Esophagus mucosa (tissue), 1 donor: Measurements from ENCODE around the gene CFAP74. TPM values are rescaled to one million over a fixed set of nuclear protein-coding genes. Genes with fewer than 3 reads are reported as not detected.

Experiments
- ATAC-seq: fragments of 200-7000 bp; cut with Tn5 transposase; one replicate; pipeline ENCODE4 v1.9.1; 2020
- total RNA-seq: library from RNA; stranded (reverse); gene quantifications from one replicate; pipeline ENCODE4 v1.2.4, GENCODE V29; 2023
- donor health status: DM: yes; HTN: yes; CAD: no.

Gene CFAP74
- total RNA-seq, 1 donor from 2014 or later, result not detected

DNA sequence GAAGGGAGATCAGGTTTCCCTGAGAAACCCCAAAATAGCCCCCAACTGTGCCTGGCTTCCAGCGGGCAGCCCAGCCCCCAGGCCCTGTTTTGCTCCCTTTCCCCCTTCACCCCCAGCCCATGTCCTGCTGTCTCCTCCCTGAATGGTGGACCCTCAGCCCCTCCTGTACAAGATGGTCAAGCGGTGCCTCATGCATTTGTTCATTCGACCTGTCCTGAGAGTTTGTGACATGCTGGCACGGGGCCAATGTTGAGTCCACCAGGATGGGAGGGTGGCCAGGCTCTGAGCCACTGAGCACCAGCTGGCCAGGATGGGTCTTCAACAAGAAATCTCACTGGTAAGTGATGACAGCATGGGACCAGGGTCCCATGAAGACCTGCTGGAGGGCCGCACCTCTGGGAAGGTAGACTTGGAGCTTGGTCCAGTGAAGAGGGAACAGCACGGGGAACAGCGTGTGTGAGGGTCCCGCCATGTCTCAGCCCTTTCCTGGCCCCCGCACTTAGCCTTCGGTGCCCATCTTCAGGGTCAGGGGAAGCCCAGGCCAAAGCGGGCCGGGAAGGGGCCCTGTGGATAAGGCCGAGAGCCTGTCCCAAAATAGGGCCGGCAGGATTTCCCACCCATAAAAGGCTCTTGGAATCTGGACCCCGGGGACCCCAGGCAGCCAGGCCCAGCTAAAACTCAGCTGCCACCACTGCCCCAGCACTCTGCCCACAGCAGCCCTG is 88.5 kb downstream of the CFAP74 start, which contains the start of gene CALML6:
TSS of gene CALML6 (plus strand) at position 290 of the 722 bp plus-strand sequence. CDS start at position 311, 21 bp downstream.
- no peak for ATAC-seq

DNA sequence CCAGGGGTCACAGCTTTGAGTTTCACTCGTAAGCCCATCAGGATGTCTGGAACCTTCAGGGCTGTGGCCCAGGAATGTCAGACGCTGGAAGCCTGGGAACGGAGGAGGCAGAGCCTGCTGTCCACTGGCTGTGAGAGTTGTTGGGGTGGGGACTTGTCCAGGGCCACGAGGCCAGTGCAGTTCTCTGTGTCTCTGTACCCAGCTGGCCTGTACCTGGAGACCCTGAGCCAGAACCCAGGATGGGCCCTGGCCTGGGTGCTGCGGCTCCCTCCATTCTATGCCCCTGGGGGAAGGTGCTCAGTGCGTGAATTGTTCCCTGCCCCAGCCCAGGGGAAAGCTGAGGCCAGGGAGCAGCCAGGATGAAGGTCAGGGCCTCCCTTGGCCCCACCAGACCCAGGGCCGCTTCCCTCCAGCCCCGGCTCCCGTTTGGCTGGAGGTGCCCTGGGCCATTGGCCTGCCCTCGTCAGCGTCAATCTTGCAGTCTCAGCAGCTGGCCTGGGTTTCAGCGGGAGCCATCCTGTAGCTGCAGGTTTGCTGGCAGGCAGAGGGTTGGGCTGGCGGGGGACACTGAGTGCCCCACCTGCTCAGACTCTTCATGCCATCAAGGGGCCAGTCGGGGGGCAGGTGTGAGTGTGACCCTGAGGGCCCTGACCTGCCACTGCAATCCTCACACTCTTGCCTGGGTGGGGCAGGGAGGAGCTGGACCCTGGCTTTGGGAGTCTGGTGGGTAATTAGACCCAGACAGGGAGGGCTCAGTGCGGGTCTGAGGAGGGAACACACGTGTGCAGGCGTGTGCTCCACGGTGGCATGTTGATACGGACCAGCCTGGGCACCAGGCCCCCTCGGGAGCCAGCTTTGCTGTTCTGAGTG is 89.2 kb downstream of the CFAP74 start:
- ATAC-seq, result no peak

DNA sequence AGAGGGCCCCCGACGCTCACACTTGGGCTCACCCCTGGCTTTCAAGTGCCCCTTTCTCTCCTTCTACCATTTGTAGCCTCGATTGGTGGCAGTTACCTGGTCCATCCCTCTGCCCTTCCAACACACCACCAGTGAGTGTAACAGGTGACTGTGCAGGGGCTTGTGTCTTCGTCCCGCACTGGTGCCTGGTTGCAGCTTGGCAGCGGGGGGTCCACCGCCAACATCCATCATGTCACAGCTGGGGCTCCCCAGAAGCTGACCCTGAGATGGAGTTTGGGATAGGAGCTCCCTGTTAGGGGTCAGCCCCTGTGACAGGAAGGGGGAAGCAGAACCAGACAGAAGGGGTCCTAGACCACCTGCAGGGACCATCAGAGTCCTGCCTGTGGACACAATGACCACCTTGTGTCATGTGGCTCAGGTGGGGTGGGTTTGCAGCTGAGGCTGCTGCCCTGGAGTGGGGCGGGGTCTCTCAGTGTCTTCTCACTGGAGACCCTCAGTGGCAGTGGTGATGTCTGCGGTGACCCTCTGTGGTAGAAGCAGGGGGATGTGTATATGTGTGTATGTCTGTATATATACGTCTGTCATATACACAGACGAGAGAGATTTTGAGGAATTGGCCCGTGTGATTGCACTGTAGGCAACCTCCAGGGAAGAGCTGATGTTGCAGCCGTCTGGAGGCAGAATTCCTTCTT is 92.1 kb downstream of the CFAP74 start:
- ATAC-seq, result no peak

DNA sequence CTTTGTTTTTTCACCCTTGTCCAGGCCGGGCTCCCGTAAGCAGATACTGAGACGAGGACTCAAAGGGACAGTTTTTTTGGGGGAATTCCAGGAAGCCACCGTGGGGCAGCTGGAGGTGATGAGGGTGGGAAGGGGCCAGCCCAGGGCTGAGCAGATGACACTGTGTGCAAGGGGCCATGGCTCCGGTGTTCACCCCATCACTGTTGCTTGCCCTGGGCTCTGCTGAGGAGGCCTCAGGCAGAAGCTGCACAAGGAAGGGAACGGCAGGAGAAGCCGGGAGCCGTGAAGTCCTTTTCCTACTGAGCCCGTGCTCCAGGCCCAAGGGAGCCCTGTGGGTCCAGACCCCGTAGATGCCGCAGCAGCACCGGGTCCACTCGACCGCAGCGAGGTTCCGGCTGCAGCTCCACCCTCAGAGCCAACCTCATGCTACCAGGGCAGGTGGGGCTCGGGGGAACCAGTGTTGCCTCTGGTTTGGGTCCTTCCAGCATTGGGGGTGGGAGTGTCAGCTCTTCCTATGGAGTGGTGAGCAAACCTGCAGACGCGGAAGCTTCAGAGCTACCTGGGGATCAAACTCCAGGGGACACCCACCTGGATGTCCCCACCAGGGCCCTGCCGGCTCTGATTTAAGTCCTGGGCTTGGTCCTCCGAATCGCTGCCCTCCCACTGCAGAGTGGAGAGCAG is 92.8 kb downstream of the CFAP74 start:
- ATAC-seq, result no peak

DNA sequence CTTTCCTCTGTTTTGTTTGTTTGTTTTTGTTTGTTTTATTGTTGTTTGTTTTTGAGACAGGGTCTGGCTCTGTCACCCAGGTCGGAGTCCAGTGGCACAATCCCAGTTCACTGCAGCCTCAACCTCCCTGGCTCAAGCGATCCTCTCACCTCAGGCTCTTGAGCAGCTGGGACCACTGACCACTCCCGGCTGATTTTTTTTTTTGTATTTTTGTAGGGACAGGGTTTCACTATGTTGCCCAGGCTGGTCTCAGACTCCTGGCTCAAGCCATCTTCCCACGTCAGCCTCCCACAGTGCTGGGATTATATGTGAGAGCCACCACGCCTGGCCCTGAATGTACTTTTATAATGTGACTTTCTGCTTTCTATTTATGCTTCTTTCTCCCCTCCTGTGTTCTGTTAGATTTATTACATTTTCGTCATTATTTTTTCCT is 93.5 kb downstream of the CFAP74 start:
- ATAC-seq, result no peak

DNA sequence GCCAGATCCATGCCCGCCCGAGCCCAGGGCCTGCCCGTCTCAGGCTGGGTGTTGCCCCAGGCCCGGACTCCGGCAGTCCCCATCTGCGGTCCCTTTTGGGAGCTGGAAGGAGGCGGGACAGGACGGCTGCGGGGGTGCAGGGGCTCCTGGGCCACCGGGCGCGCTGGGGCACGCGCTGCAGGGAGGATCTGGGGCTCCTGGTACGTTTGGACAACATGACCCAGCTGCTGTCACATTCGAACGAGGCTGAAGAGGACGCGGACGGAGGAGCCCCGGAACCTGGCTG is 95.1 kb downstream of the CFAP74 start:
- ATAC-seq, result peak; percentile 30

DNA sequence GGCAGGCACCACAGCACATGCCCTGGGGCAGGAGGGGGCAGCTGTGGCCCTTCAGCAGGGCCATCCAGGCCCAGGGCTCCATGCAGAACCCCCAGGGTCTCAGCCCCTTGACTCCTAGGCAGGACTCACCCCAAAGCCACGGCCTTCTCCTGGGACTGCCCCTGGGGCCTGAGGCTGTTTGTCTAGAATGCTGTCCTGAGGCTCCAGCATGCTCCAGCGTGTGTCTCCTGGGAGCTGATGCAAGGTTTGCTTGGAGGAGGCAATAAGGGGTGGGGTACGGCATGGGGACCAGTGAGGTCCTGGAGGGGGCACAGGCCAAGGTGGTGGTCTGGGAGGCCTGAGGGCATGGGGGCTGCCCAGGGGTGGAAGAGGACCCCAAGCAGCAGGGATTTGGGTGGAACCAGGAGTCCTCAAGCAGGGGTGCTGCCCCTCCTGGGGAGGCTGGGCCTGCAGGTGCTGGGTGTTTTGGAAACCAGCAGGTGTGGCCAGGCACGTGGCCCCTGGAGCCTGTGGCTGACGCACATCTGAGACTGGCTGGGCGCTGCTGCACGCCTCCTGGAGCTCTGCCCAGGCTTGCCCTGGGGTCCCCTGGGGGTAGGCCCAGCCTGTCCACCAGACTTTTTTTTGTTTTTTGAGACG is 96.4 kb downstream of the CFAP74 start:
- ATAC-seq, result peak; percentile 37

DNA sequence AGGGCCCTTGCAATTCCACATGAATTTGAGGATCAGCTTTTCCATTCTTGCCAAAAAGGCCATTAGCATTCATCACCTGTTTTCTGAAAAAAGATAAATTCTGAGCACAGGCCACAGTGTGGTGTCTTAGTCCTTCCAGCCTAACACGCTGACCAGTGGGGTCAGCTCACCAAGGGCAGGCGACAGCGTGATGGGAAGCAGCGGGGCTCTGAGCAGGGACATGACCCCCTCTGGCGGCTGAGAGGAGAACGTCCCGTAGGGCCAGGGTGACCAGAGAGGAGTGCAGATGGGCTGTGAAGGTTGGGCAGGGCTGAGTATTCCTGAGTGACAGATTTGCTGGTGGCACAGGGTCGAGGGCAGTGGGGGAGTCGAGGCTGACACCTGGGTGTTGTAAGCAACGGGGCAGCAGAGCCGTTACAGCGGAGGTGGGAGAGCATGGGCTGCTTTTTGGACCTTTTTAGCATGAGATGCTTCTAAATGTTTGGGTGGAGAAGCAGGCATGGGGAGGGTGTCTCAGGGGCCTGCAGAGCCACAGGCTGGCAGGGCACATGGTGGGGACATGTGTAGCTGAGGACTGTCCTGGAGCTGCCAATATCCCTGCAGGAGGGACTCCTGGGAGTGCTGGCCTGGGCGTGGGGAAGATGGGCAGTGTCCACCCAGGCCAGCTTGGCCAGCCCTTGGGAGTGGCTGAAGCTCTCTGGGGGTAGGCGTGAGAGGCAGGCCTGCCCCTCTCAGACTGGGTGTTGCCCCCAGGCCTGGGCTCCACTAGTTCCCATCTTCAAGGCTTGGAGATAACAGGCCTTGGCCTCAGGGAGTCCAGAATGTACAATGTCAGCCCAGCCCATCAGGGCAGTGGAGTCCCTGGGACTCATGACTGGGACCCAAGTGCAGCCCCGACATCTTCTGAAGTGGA is 97.1 kb downstream of the CFAP74 start:
- ATAC-seq, result peak; percentile 31

DNA sequence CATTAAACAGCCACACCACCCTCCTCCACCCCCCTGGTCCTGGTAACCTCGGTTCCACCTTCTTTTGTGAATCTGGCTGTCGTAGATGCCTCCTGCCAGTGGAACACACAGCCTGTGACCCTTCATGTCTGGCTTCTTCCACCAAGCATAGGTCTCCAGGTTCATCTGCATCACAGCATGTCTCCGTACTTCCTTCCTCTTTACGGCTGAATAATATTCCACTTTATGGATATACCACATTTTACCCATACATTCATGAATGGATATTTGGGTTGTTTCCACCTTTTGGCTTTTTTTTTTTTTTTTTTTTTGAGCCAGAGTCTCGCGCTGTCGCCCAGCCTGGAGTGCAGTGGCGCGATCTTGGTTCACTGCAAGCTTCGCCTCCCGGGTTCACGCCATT is 100.4 kb downstream of the CFAP74 start:
- ATAC-seq, result no peak

DNA sequence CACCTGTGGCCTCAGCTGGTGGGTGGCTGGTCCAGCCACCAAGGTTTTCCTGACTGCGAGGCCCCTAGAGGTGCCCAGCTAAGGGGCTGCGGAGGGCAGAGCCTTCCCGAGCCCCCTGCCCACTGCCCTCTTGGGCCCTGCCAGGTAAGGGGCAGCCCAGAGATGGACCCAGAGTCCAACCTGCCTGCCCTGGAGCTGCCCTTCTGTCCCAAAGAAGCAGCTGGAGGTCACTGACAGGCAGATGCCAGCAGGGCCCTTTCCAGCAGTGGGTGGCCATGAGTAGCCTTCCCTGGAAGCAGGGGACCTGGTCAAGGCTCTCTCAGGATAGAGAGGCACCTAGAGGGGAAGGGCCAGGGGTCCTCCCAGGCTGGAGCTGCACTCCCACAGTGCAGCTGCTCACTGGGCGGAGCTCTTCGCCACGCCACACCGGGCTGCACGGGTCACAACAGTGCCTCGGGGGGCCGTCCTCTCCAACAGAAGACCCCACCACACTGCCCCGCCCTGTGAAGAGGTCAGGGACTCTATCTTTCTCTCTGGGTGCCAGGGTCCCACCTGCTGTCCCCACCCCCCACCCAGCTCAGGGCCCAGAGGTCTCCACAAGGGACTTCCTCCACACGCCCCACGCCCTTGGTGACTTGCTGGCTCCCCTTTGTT is 101.8 kb downstream of the CFAP74 start:
- ATAC-seq, result no peak

DNA sequence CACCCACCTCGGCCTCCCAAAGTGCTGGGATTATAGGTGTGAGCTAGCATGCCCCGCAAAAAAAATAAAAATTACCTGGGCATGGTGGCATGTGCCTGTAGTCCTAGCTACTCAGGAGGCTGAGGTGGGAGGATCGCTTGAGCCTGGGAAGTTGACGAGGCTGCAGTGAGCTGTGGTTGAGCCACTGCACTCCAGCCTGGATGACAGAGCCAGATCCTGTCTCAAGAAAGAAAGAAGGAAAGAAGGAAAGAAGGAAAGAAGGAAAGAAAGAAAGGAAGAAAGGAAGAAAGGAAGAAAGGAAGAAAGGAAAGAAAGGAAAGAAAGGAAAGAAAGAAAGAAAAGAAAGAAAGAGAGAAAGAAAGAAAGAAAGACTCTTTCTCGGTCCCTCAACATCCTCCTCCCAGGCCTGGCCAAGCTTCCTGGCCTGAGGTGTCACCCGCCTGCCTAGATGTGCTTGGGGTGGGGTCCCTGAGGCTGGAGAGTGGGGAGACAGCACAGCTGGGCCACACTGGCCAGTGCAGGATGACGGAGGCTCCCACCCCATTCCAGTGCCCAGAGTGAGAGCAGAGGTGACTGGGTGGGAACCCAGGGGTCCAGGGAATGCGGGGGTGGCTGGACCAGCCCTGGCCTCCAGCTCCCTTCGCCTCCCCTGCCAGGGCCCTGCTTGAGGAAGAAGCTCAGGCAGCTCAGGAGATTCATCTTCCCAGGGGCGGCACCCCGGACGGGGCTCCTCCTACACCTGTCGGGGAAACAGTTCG is 102.5 kb downstream of the CFAP74 start:
- ATAC-seq, result peak; percentile 7

DNA sequence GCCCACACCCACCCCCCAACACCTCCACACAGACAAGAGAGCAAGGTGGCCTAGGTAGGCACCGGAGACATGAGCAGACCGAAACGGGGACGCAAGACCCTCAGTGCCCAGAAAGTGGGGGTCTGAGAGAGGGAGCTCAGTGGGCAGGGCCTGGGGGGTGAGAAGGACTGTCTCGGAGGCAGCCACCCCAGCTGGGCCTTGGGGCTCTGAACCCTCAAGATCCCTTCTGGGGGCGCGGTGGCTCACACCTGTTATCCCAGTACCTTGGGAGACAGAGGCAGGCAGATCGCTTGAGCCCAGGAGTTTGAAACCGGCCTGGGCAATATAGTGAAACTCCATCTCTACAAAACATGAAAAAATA is 103.6 kb downstream of the CFAP74 start:
- no peak for ATAC-seq

DNA sequence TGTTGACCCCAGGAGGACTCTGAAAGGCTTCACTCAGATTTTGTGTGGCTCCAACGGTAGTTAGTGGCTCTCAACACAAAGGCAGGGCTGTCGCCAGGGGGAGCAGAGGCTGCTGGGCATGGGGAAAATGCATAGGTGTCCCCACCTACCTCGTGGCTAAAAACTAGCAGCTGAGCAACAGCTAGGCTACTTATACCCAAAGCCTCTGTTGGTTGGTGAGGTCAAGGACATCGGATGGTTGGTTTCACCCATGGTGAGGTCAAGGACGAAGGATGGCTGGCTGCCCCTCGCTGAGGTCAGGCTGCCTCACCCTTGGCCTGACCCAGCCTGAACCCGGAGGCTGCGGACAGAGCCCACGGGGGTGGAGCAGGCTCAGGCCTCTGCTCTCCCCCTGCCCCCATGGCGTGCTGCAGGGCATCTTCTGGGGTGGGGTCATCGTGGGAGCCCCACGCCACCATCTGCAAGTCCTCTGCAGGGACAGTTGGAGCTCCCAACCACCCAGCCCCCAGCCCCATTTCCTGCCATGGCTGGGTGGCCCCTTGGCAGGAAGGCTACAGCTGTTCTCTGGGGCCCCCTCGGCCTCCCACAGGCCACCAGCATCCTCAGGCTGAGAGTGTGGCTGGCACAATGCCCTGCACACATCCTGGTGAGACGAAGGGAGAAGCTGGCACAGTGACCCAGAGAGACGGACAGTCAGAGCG is 104.2 kb downstream of the CFAP74 start:
- ATAC-seq, result peak; percentile 14

DNA sequence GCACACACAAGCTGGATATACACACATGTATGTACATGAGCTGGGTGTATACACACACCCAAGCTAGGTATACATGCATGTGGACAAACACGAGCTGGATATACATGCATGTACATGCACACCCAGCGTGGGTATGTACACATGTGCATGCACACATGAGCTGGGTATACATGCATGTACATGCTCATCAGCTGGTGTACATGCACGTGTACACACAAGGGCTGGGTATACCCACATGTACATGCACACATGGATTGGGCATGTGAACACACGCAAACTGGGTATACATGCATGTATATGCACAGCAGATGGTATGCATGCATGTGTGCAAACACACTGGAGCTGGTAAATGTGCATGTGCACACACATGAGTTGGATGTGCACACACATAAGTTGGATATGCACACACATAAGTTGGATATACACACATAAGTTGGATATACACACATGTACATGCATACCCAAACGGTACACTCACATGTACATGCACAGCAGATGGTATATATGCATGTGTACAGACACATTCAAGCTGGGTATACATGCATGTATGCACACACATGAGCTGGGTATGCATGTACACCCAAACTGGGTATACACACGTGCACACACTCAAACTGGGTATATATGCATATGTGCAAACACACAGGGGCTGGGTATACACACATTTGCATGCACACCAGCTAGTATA is 105.2 kb downstream of the CFAP74 start:
- ATAC-seq, result no peak

DNA sequence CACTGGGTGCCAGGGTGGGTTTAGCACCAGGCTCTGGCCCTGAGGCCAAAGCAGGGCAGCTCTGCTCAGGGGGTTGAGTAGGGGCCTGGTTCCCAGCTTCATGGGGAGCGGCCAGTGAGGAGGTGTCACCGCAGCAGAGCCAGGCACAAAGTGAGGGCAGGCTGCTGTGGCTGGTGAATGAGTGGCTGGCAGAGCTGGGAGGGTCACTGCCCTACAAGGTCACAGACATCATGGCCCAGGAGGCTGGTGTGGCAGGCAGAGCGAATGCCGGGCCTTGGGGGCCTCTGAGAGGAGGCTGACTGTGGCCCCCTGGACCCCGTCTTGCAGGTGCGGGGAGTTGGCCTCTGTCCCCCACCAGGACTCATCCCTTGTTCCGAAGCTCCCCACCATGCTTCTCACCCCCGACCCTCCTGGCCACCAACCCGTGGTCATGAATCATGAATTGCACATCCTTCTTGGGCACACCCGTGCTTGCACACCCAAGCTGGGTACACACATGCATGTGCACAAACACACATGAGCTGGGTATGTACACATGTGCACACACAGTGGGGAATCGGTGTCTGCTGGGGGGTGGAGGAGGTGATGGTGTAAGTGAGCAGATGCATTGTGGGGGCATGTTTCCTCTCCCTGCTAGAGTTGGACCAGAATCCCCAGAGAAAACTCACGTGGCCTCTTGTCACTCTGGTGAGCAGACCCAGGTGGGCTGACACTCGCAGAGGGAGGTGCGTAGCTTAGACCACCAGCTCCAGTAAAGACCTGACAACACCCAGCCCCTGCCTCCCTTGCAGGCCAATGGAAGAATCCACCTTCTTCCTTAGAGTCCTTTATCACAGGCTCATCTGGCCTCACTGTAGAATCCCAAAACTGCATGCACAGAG is 107.9 kb downstream of the CFAP74 start:
- no peak for ATAC-seq

DNA sequence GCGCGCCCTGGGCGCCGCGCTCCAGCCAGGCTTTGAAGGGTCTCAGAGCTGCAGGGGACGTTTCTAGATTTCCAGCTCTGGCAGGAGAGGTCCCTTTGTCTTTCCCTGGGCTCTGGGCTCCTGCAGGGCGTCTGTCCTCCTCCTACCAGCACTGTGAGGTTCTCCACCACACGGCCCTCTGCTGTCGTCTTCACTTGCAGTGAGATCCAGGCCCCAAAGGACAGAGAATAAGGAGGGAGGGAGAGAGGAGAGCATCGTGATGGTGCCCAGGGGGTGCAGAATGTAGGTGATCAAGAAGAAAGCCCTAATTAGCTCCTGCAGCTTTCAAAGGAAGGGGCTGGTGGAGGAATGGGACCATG is 108.5 kb downstream of the CFAP74 start:
- ATAC-seq, result no peak

DNA sequence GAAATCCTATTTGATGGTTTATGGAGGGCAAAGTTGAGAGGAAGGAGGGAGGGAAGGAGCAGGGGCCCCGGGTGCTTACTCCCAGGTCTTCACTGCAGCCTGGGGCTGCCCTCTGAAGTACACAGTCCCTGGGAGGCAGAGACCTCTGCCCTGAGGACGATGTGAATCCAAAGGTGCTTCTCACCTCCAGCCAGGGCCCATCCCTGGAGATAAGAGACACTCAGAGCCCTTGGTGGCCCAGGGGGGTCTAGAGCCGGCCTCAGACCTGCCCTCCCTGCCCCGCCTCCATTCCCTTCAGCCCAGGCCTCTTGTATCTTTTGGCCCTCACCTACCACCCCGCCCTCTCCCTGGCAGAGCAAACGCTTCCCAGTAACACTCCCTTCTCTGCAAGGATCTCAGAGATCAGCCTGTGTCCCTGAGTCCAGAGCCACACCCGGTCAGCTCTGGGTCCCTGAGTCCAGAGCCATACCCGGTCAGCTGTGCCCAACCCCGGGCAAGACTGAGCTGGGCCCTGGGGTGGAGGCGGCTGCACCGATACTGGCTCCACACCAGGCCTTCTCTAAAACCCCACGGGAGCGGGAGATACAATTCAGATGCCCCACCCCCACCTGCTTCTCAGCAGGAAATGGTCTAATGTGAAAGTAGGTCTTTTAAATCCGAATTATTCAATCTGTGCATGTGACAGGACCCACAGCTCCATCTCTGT is 109.1 kb downstream of the CFAP74 start:
- ATAC-seq, result no peak
